Embryonic facial prominence (tissue), 1 donor: ENCODE results near the gene FAF2.

ENCODE experiments used
- DNase-seq: peaks from one replicate; pipeline ENCODE4 v3.0.0-alpha.2; 2016; ENCODE audit errors: extremely low spot score

FAF2 gene

GRCh38 chr5:176501333-176501732 lies 53.1 kb downstream of the FAF2 start:
- DNase-seq, result no peak

- no peak for DNase-seq
These were observed 55.3 kb downstream of the FAF2 start for GRCh38 chr5:176503496-176503895.

- no peak for DNase-seq
These were observed 59.7 kb downstream of the FAF2 start for GRCh38 chr5:176507911-176508310.

- DNase-seq, result no peak
These were observed 60.4 kb downstream of the FAF2 start for GRCh38 chr5:176508603-176509002.

GRCh38 chr5:176513788-176514187 lies 65.6 kb downstream of the FAF2 start:
- no peak for DNase-seq

GRCh38 chr5:176514244-176514950 lies 66.2 kb downstream of the FAF2 start:
- DNase-seq, result no peak

GRCh38 chr5:176515396-176515795 lies 67.2 kb downstream of the FAF2 start:
- DNase-seq, result no peak

- DNase-seq, result no peak
These were observed 69.0 kb downstream of the FAF2 start for GRCh38 chr5:176517053-176517661.

GRCh38 chr5:176519810-176520720 lies 71.9 kb downstream of the FAF2 start:
- no peak for DNase-seq

GRCh38 chr5:176521286-176521685 lies 73.1 kb downstream of the FAF2 start:
- no peak for DNase-seq

- DNase-seq, result no peak
These were observed 73.6 kb downstream of the FAF2 start for GRCh38 chr5:176521699-176522263.

- no peak for DNase-seq
These were observed 76.0 kb downstream of the FAF2 start for GRCh38 chr5:176524138-176524537.

- DNase-seq, result no peak
These were observed 76.8 kb downstream of the FAF2 start for GRCh38 chr5:176524987-176525386.

GRCh38 chr5:176525677-176526076 lies 77.5 kb downstream of the FAF2 start:
- DNase-seq, result no peak

- DNase-seq, result no peak
These were observed 78.3 kb downstream of the FAF2 start for GRCh38 chr5:176526462-176526861.

- no peak for DNase-seq
These were observed 79.3 kb downstream of the FAF2 start for GRCh38 chr5:176527246-176528222.

- DNase-seq, result no peak
These were observed 80.1 kb downstream of the FAF2 start for GRCh38 chr5:176528301-176528700.

GRCh38 chr5:176528761-176529115 lies 80.6 kb downstream of the FAF2 start:
- no peak for DNase-seq

- DNase-seq, result no peak
These were observed 81.0 kb downstream of the FAF2 start for GRCh38 chr5:176529116-176529740.

- no peak for DNase-seq
These were observed 81.6 kb downstream of the FAF2 start for GRCh38 chr5:176529741-176530141.
